IMR-90 (cell line): Measurements from ENCODE around the gene CBX5. TPM values are rescaled to one million over a fixed set of nuclear protein-coding genes. Genes with fewer than 3 reads are reported as not detected.

Experiments
- ATAC-seq: fragments of 200-7000 bp; cut with Tn5 transposase; 2 replicates; pipeline ENCODE4 v1.9.1; 2020; ENCODE audit warnings: low read depth, mild to moderate bottlenecking, moderate library complexity
- BruUV-seq: library from RNA; stranded (reverse); fragments of 400-500 nt; replicated peaks from 2 replicates; lab custom pipeline; 2021; lab: Mats Ljungman, UMichigan
- CTCF ChIA-PET: fragments of 300-600 bp; formaldehyde crosslinking; extraction: SDS; loops from one replicate; lab custom pipeline; 2021; ENCODE audit warnings: antibody characterized with exemption; lab: Yijun Ruan, JAX
- POLR2A ChIA-PET: fragments of 300-600 bp; sonication (Branson Sonifier 250); formaldehyde crosslinking; loops from one replicate; lab custom pipeline; 2022; ENCODE audit warnings: antibody characterized with exemption; ENCODE audit not compliant: unreplicated experiment; lab: Charles Lee
- DNase-seq: peaks from one replicate; pipeline ENCODE4 v3.0.0; 2013
- H2AFZ ChIP-seq: replicated peaks from 2 replicates; pipeline ENCODE3; 2013; ENCODE audit warnings: low read length, mild to moderate bottlenecking; ENCODE audit not compliant: poor library complexity
- H2AK5ac ChIP-seq: 2 replicates; pipeline ENCODE4 v1.6.1; 2013; ENCODE audit warnings: low read depth, low read length, inconsistent platforms
- H2AK9ac ChIP-seq: replicated peaks from 2 replicates; pipeline ENCODE3; 2013; ENCODE audit warnings: mild to moderate bottlenecking, low read depth, low read length, moderate library complexity; ENCODE audit not compliant: poor library complexity
- H2BK120ac ChIP-seq: 2 replicates; pipeline ENCODE4 v1.6.1; 2013; ENCODE audit warnings: low read depth, low read length, inconsistent platforms
- H2BK15ac ChIP-seq: 3 replicates; pipeline ENCODE4 v1.6.1; 2013; ENCODE audit warnings: low read depth, low read length, inconsistent platforms
- H2BK20ac ChIP-seq: 2 replicates; pipeline ENCODE4 v1.6.1; 2013; ENCODE audit warnings: low read depth, mild to moderate bottlenecking, inconsistent platforms, low read length, moderate library complexity
- H2BK5ac ChIP-seq: 2 replicates; pipeline ENCODE4 v1.6.1; 2013; ENCODE audit warnings: mild to moderate bottlenecking, low read depth, low read length, inconsistent platforms; ENCODE audit not compliant: poor library complexity, severe bottlenecking
- H3K14ac ChIP-seq: replicated peaks from 2 replicates; pipeline ENCODE4 v1.6.1; 2013; ENCODE audit warnings: low read depth, low read length, inconsistent platforms
- H3K18ac ChIP-seq: 2 replicates; pipeline ENCODE4 v1.6.1; 2013; ENCODE audit warnings: low read depth, low read length, control low read depth
- H3K23ac ChIP-seq: 2 replicates; pipeline ENCODE4 v1.6.1; 2013; ENCODE audit warnings: low read depth, low read length, inconsistent platforms
- H3K27ac ChIP-seq: 2 replicates; pipeline ENCODE4 v1.5.1; 2013; ENCODE audit warnings: mild to moderate bottlenecking, control low read depth, low read length; ENCODE audit not compliant: insufficient read depth
- H3K27me3 ChIP-seq: 2 replicates; pipeline ENCODE4 v1.6.1; 2013; ENCODE audit warnings: low read length; ENCODE audit not compliant: control insufficient read depth, insufficient read depth
- H3K36me3 ChIP-seq: 2 replicates; pipeline ENCODE4 v1.6.1; 2013; ENCODE audit warnings: low read length, mixed read lengths; ENCODE audit not compliant: control insufficient read depth, insufficient read depth
- H3K4ac ChIP-seq: 2 replicates; pipeline ENCODE4 v1.6.1; 2013; ENCODE audit warnings: low read depth, low read length, inconsistent platforms
- H3K4me1 ChIP-seq: 2 replicates; pipeline ENCODE4 v1.6.1; 2013; ENCODE audit warnings: low read length, mixed read lengths; ENCODE audit not compliant: control insufficient read depth, insufficient read depth
- H3K4me2 ChIP-seq: 2 replicates; pipeline ENCODE4 v1.6.1; 2013; ENCODE audit warnings: low read depth, mild to moderate bottlenecking, control low read depth, low read length, moderate library complexity
- H3K4me3 ChIP-seq: 2 replicates; pipeline ENCODE4 v1.5.1; 2013; ENCODE audit warnings: low read depth, mild to moderate bottlenecking, control low read depth, low read length, moderate library complexity; ENCODE audit not compliant: insufficient read depth
- H3K56ac ChIP-seq: 2 replicates; pipeline ENCODE4 v1.6.1; 2013; ENCODE audit warnings: low read length, inconsistent platforms; ENCODE audit not compliant: insufficient read depth; ENCODE audit errors: extremely low read depth
- H3K79me1 ChIP-seq, 2 experiments: 2 replicates each; pipeline ENCODE4 v1.6.1; 2013; ENCODE audit warnings: low read length in 2 of 2, inconsistent platforms in 1 of 2, low read depth in 1 of 2
- H3K9ac ChIP-seq: 2 replicates; pipeline ENCODE4 v1.6.1; 2013; ENCODE audit warnings: low read depth, low read length, control low read depth
- H3K9me1 ChIP-seq: 2 replicates; pipeline ENCODE4 v1.6.1; 2013; ENCODE audit warnings: low read length, inconsistent platforms; ENCODE audit not compliant: insufficient read depth
- H3K9me3 ChIP-seq: 2 replicates; pipeline ENCODE4 v1.6.1; 2013; ENCODE audit warnings: low read length; ENCODE audit not compliant: control insufficient read depth, insufficient read depth
- H4K20me1 ChIP-seq: 2 replicates; pipeline ENCODE4 v1.6.1; 2013; ENCODE audit warnings: low read length, inconsistent platforms; ENCODE audit not compliant: insufficient read depth
- H4K5ac ChIP-seq: 2 replicates; pipeline ENCODE4 v1.6.1; 2013; ENCODE audit warnings: mild to moderate bottlenecking, low read depth, low read length, control low read depth
- H4K8ac ChIP-seq, 2 experiments: 2 replicates each; pipeline ENCODE4 v1.6.1; 2013; ENCODE audit warnings: low read depth in 2 of 2, low read length in 2 of 2, control low read depth in 1 of 2, inconsistent platforms in 1 of 2
- H4K91ac ChIP-seq: 2 replicates; pipeline ENCODE4 v1.6.1; 2013; ENCODE audit warnings: low read depth, low read length, inconsistent platforms; ENCODE audit not compliant: insufficient read depth
- BHLHE40 ChIP-seq: fragments of 150-350 bp; IDR thresholded peaks from 2 replicates; pipeline ENCODE4 v1.6.1; 2016; ENCODE audit warnings: mild to moderate bottlenecking, low read depth, low read length
- CEBPB ChIP-seq: IDR thresholded peaks from 2 replicates; pipeline ENCODE4 v1.6.1; 2012; ENCODE audit warnings: low read depth, low read length, improper control_type of control experiment
- CTCF ChIP-seq: conservative IDR thresholded peaks from 2 replicates; pipeline ENCODE4 v1.5.1; 2012; ENCODE audit warnings: mild to moderate bottlenecking, low read depth, low read length, improper control_type of control experiment
- FOS ChIP-seq: fragments of 150-350 bp; IDR thresholded peaks from 2 replicates; pipeline ENCODE4 v1.6.1; 2016; ENCODE audit warnings: low read depth, low read length
- MAFK ChIP-seq: IDR thresholded peaks from 2 replicates; pipeline ENCODE4 v1.6.1; 2012; ENCODE audit warnings: low read depth, low read length, improper control_type of control experiment
- MAZ ChIP-seq: IDR thresholded peaks from 2 replicates; pipeline ENCODE4 v1.6.1; 2012; ENCODE audit warnings: low read depth, mild to moderate bottlenecking, low read length, improper control_type of control experiment, moderate library complexity, borderline replicate concordance
- NFE2L2 ChIP-seq: fragments of 150-350 bp; IDR thresholded peaks from 2 replicates; pipeline ENCODE4 v1.6.1; 2016; ENCODE audit warnings: low read depth, mild to moderate bottlenecking, low read length
- POLR2A ChIP-seq: IDR thresholded peaks from 2 replicates; pipeline ENCODE4 v1.6.1; 2012; ENCODE audit warnings: mild to moderate bottlenecking, low read depth, low read length
- RAD21 ChIP-seq: IDR thresholded peaks from 2 replicates; pipeline ENCODE4 v1.6.1; 2012; ENCODE audit warnings: low read length, improper control_type of control experiment
- RCOR1 ChIP-seq: IDR thresholded peaks from 2 replicates; pipeline ENCODE4 v1.6.1; 2012; ENCODE audit warnings: mild to moderate bottlenecking, low read length, improper control_type of control experiment; ENCODE audit not compliant: insufficient replicate concordance
- RFX5 ChIP-seq: IDR thresholded peaks from 2 replicates; pipeline ENCODE4 v1.8.0; 2012; ENCODE audit warnings: low read depth, mild to moderate bottlenecking, low read length, moderate library complexity
- SMC3 ChIP-seq: fragments of 150-350 bp; IDR thresholded peaks from 2 replicates; pipeline ENCODE4 v1.6.1; 2016; ENCODE audit warnings: low read depth, mild to moderate bottlenecking, antibody characterized with exemption, low read length, moderate library complexity
- USF2 ChIP-seq: fragments of 150-350 bp; IDR thresholded peaks from 2 replicates; pipeline ENCODE4 v1.6.1; 2017; ENCODE audit warnings: mild to moderate bottlenecking, antibody characterized with exemption, low read length, low read depth
- WGBS, 2 experiments: methylation state at CpG; one replicate each; pipeline versions ENCODE4 v1.1.5 to v1.1.7; 2013; ENCODE audit warnings: missing lambda C conversion rate in 2 of 2; ENCODE audit not compliant: insufficient read length in 1 of 2; ENCODE audit errors: extremely low coverage in 2 of 2; 5-methylcytosine and 5-hydroxymethylcytosine counted together
- dilution Hi-C: fragments of 300-500 bp; cut with HindIII; formaldehyde crosslinking; loops from one replicate; pipeline ENCODE4 v1.14.3; 2018; ENCODE audit warnings: low sequenced_read_pairs; ENCODE audit not compliant: unreplicated experiment
- in situ Hi-C: fragments of 300-500 bp; cut with MboI; formaldehyde crosslinking; loops from 3 replicates; pipeline ENCODE4 v1.14.3; 2019; ENCODE audit warnings: low sequenced_read_pairs, inconsistent platforms, mixed read lengths
- intact Hi-C: fragments of 100-400 bp; cut with micrococcal nuclease; formaldehyde crosslinking; loops from 2 replicates; pipeline ENCODE4 v1.10.0; 2022
- polyA plus RNA-seq, 3 experiments: library from polyadenylated mRNA; depleted of rRNA; stranded (reverse); fragments of >200 nt; gene quantifications; 2 replicates each; pipeline ENCODE4 v1.2.3, GENCODE V29; 2012; ENCODE audit warnings: low replicate concordance in 1 of 3
- total RNA-seq: library from RNA; depleted of rRNA; stranded (reverse); fragments of >200 nt; gene quantifications from 2 replicates; pipeline ENCODE4 v1.2.3, GENCODE V29; 2012

CBX5 gene
- total and polyA plus RNA-seq, 2 of the 4 experiments (the other 2 are of a cell fraction): 18.0 to 40.9 TPM

- peaks cover 6% of the 10 kb centered on the region for H3K4me1 ChIP-seq
- dilution Hi-C loops: no loop called here
Measured at GRCh38 chr12:54296393-54297099, 16.6 kb upstream of the CBX5 start.

More at GRCh38 chr12:54296393-54297099, 16.6 kb upstream of the CBX5 start:
- no peak for DNase-seq
- Histone ChIP-seq H4K5ac (no peak overlapping the region), H3K36me3 (no peaks in the 10 kb centered on the region), H3K4me2 (no peak overlapping the region), H3K27ac (no peak overlapping the region), H2AK9ac (no peak overlapping the region), H3K14ac (no peak overlapping the region), H4K8ac (no peak overlapping the region), H3K4ac (no peak overlapping the region), H2AFZ (no peak overlapping the region), H4K91ac (no peak overlapping the region), H3K9me3 (no peaks in the 10 kb centered on the region), H3K18ac (no peak overlapping the region), H2BK20ac (no peak overlapping the region), H4K20me1 (no peaks in the 10 kb centered on the region), H2BK15ac (no peak overlapping the region), H2BK5ac (no peak overlapping the region), H3K9me1 (0 out of 2 replicates have a peak, but pooled peaks cover 3% of the 10 kb centered on the region), H2BK120ac (no peak overlapping the region), H2AK5ac (no peak overlapping the region), H3K27me3 (peaks cover 20% of the 10 kb centered on the region), H3K56ac (no peak overlapping the region), H3K23ac (0 out of 2 replicates have a peak overlapping the region, but pooled peaks have one; percentile 31), H3K4me3 (no peak overlapping the region), H3K9ac (no peak overlapping the region), H3K79me1 (no peaks in the 10 kb centered on the region)
- ChIA-PET POLR2A (no interaction called here), CTCF (interaction anchor here (0.6 kb wide), 1 partner anchor 15 kb away, joined by 4 read pairs; no protein-coding TSS in a partner anchor)
- BruUV-seq: no TSS peak
- WGBS, 2 experiments: 25% methylated on average over 1 of the region's 5 CpGs; no CpG with 5 or more reads in 1 of the 2 experiments
- TF ChIP-seq BHLHE40 (no peak), MAZ (no peak), USF2 (no peak), NFE2L2 (no peak), RAD21 (no peak), MAFK (no peak), FOS (no peak), RFX5 (no peak), RCOR1 (no peak), CTCF (no peak), POLR2A (no peak), CEBPB (no peak), SMC3 (no peak)
- in situ Hi-C loops (no loop called here), intact Hi-C loops (no loop called here)
- no peak for ATAC-seq
